LHCN-M2 (cell line): Measurements from ENCODE around the gene CHST15. TPM values are rescaled to one million over a fixed set of nuclear protein-coding genes. Genes with fewer than 3 reads are reported as not detected.
A peak's percentile ranks its signal among the peaks of the same experiment; 100 is the strongest.

Experiments used
- DNase-seq: peaks from one replicate; pipeline ENCODE4 v3.0.0-alpha.2; 2012; ENCODE audit warnings: low read depth
- total RNA-seq: library from RNA; depleted of rRNA; stranded (reverse); fragments of >200 nt; gene quantifications from 2 replicates; pipeline ENCODE4 v1.2.3, GENCODE V29; 2014

Gene CHST15
- total RNA-seq, 1 experiment from 2014 or later: 40.2 TPM

- DNase-seq: no peak
Observed at GRCh38 chr10:124083047-124083739, 10.2 kb downstream of the CHST15 start.

GRCh38 chr10:124082555-124082954, 10.8 kb downstream of the CHST15 start:
- DNase-seq: no peak

GRCh38 chr10:124081547-124082140, 11.8 kb downstream of the CHST15 start:
- DNase-seq: no peak

- peak; percentile 37 for DNase-seq
Observed at GRCh38 chr10:124079864-124080263, 13.5 kb downstream of the CHST15 start.

- peak; percentile 19 for DNase-seq
Observed at GRCh38 chr10:124078714-124079113, 14.7 kb downstream of the CHST15 start.

GRCh38 chr10:124078028-124078427, 15.4 kb downstream of the CHST15 start:
- no peak for DNase-seq

GRCh38 chr10:124077208-124077993, 16.0 kb downstream of the CHST15 start:
- no peak for DNase-seq

GRCh38 chr10:124076148-124076733, 17.2 kb downstream of the CHST15 start:
- no peak for DNase-seq

- no peak for DNase-seq
Observed at GRCh38 chr10:124075231-124075955, 18.0 kb downstream of the CHST15 start.

GRCh38 chr10:124074501-124075109, 18.8 kb downstream of the CHST15 start:
- no peak for DNase-seq

- no peak for DNase-seq
Observed at GRCh38 chr10:124073978-124074377, 19.4 kb downstream of the CHST15 start.

- DNase-seq: no peak
Observed at GRCh38 chr10:124072541-124072940, 20.9 kb downstream of the CHST15 start.

GRCh38 chr10:124072106-124072505, 21.3 kb downstream of the CHST15 start:
- no peak for DNase-seq

- DNase-seq: no peak
Observed at GRCh38 chr10:124071141-124071540, 22.3 kb downstream of the CHST15 start.

- no peak for DNase-seq
Observed at GRCh38 chr10:124070666-124071065, 22.7 kb downstream of the CHST15 start.

- peak; percentile 24 for DNase-seq
Observed at GRCh38 chr10:124069341-124070264, 23.8 kb downstream of the CHST15 start.

- DNase-seq: no peak
Observed at GRCh38 chr10:124068929-124069328, 24.5 kb downstream of the CHST15 start.

GRCh38 chr10:124067825-124068400, 25.5 kb downstream of the CHST15 start:
- DNase-seq: no peak
